HepG2 (cell line): ENCODE results near the gene RBSN. TPM values are rescaled to one million over a fixed set of nuclear protein-coding genes. Genes with fewer than 3 reads are reported as not detected.
A peak's percentile ranks its signal among the peaks of the same experiment; 100 is the strongest.

Experiments
- ATAC-seq: fragments of 200-7000 bp; cut with Tn5 transposase; 3 replicates; pipeline ENCODE4 v1.9.1; 2020; ENCODE audit warnings: mild to moderate bottlenecking, moderate library complexity
- BruUV-seq: library from RNA; stranded (reverse); fragments of 400-500 nt; replicated peaks from 2 replicates; lab custom pipeline; 2021; lab: Mats Ljungman, UMichigan
- CTCF ChIA-PET: fragments of 300-600 bp; formaldehyde crosslinking; extraction: SDS; loops from one replicate; lab custom pipeline; 2021; ENCODE audit warnings: low total read pairs, inconsistent platforms, low intra/inter-chr PET ratio; lab: Yijun Ruan, JAX
- POLR2A ChIA-PET: fragments of 350-600 bp; sonication (Branson Sonifier 250); formaldehyde crosslinking; loops from one replicate; lab custom pipeline; 2020; ENCODE audit warnings: antibody characterized with exemption, inconsistent platforms; lab: Yijun Ruan, JAX
- DNase-seq: peaks from one replicate; pipeline ENCODE4 v3.0.0-alpha.2; 2015; ENCODE audit warnings: low spot score
- FAIRE-seq: peaks from 3 replicates; lab custom pipeline; 2011; peaks lifted over from hg19 to GRCh38; lab: Jason Lieb, UNC
- H2AFZ ChIP-seq: one replicate; pipeline ENCODE4 v1.6.1; 2011; ENCODE audit warnings: low read length, inconsistent platforms
- H3K27ac ChIP-seq: fragments of 300-600 bp; 3 replicates; pipeline ENCODE4 v1.8.0; 2011; ENCODE audit warnings: mixed run types, mild to moderate bottlenecking, mixed read lengths, low read length, inconsistent platforms; ENCODE audit not compliant: insufficient read depth; ENCODE audit errors: extremely low read length
- H3K27me3 ChIP-seq, 2 experiments: fragments of 200-600 bp in 1 of 2; 2 replicates in 1 of 2; 3 replicates in 1 of 2; pipeline versions ENCODE4 v1.6.0 to v1.8.0; 2011; ENCODE audit warnings: low read length in 2 of 2, mild to moderate bottlenecking in 2 of 2, moderate library complexity in 2 of 2, inconsistent platforms in 1 of 2; ENCODE audit not compliant: insufficient read depth in 2 of 2, control insufficient read depth in 1 of 2
- H3K36me3 ChIP-seq, 2 experiments: fragments of 200-600 bp in 1 of 2; replicated peaks in 1 of 2; 2 replicates in 1 of 2; 3 replicates in 1 of 2; pipeline versions ENCODE4 v1.5.1 to v1.8.0; 2011; ENCODE audit warnings: low read length in 2 of 2, inconsistent platforms in 1 of 2; ENCODE audit not compliant: insufficient read depth in 2 of 2, control insufficient read depth in 1 of 2
- H3K4me1 ChIP-seq: 2 replicates; pipeline ENCODE4 v1.5.1; 2012; ENCODE audit warnings: low read length, inconsistent platforms; ENCODE audit not compliant: insufficient read depth
- H3K4me2 ChIP-seq: 2 replicates; pipeline ENCODE4 v1.6.0; 2011; ENCODE audit warnings: low read depth, low read length, inconsistent platforms
- H3K4me3 ChIP-seq, 3 experiments: fragments of 200-600 bp in 1 of 3; sonication (generic), shearing (Covaris generic) in 1 of 3; replicated peaks in 1 of 3; 2 replicates each; pipeline ENCODE4 v1.5.1; 2011 to 2016; ENCODE audit warnings: low read length in 3 of 3, inconsistent platforms in 2 of 3, low read depth in 2 of 3, mild to moderate bottlenecking in 2 of 3, control low read depth in 1 of 3, mixed read lengths in 1 of 3; ENCODE audit not compliant: insufficient read depth in 1 of 3
- H3K79me2 ChIP-seq: one replicate; pipeline ENCODE4 v1.6.1; 2011; ENCODE audit warnings: low read length, inconsistent platforms; ENCODE audit not compliant: insufficient read depth
- H3K9ac ChIP-seq: 2 replicates; pipeline ENCODE4 v1.6.0; 2011; ENCODE audit warnings: mild to moderate bottlenecking, low read depth, low read length, inconsistent platforms; ENCODE audit not compliant: insufficient read depth
- H3K9me3 ChIP-seq: 2 replicates; pipeline ENCODE4 v1.5.1; 2012; ENCODE audit warnings: mild to moderate bottlenecking, low read length
- H4K20me1 ChIP-seq: 2 replicates; pipeline ENCODE4 v1.6.0; 2011; ENCODE audit warnings: inconsistent platforms, mild to moderate bottlenecking, low read length, moderate library complexity; ENCODE audit not compliant: insufficient read depth
- AKAP8 ChIP-seq: sonication (generic); formaldehyde crosslinking; IDR thresholded peaks from 2 replicates; pipeline ENCODE4 v1.5.1; 2020; ENCODE audit warnings: mild to moderate bottlenecking, missing genetic modification reagents
- ATF7 ChIP-seq, 2 experiments: fragments of 450-650 bp in 1 of 2; sonication (generic) in 1 of 2; formaldehyde crosslinking in 1 of 2; IDR thresholded peaks; 2 replicates each; pipeline versions ENCODE4 v1.4.0 to v1.6.1; 2016 to 2020; ENCODE audit warnings: antibody characterized with exemption in 1 of 2, mild to moderate bottlenecking in 1 of 2, missing genetic modification reagents in 1 of 2
- ISX ChIP-seq: sonication (generic); formaldehyde crosslinking; conservative IDR thresholded peaks from 2 replicates; pipeline ENCODE4 v1.5.0; 2020; ENCODE audit warnings: missing genetic modification reagents
- RBAK ChIP-seq: sonication (generic); formaldehyde crosslinking; IDR thresholded peaks from 2 replicates; pipeline ENCODE4 v1.5.1; 2020; ENCODE audit warnings: mild to moderate bottlenecking, missing genetic modification reagents
- TEAD3 ChIP-seq: optimal IDR thresholded peaks from 2 replicates; pipeline ENCODE3; 2016; ENCODE audit warnings: borderline replicate concordance
- WGBS: methylation state at CpG from one replicate; pipeline ENCODE4 v1.1.6; 2017; ENCODE audit warnings: low lambda C conversion rate; 5-methylcytosine and 5-hydroxymethylcytosine counted together
- in situ Hi-C: cut with HindIII; loops from 2 replicates; pipeline ENCODE4 v1.10.0; 2017; ENCODE audit warnings: low pct_unique_long_range_greater_than_20kb; ENCODE audit not compliant: extremely low pct_ligation_motif_present
- intact Hi-C: fragments of 100-400 bp; cut with micrococcal nuclease; formaldehyde crosslinking; loops from one replicate; pipeline ENCODE4 v1.10.0; 2022; ENCODE audit not compliant: unreplicated experiment
- polyA plus RNA-seq, 8 experiments: library from polyadenylated mRNA; depleted of rRNA in 3 of 8; stranded (reverse) in 7 of 8; unstranded in 1 of 8; fragments of >200 nt; fragmentation: Illumina TruSeq in 4 of 8; extraction: Trizol in 4 of 8; gene quantifications; 2 replicates each; pipeline versions ENCODE4 v1.2.1 to v1.2.3, GENCODE V29; 2011 to 2016; ENCODE audit warnings: low read depth in 4 of 8, missing spikeins in 1 of 8, mixed read lengths in 1 of 8; ENCODE audit not compliant: insufficient read depth in 1 of 8
- total RNA-seq, 5 experiments: library from RNA; depleted of rRNA; stranded (reverse); fragments of >200 nt; fragmentation: Illumina TruSeq; extraction: Trizol; gene quantifications; 2 replicates each; pipeline ENCODE4 v1.2.3, GENCODE V29; 2016; ENCODE audit warnings: low read depth in 1 of 5
- TF ChIP-seq, protein P1 (sequence below): sonication (generic); formaldehyde crosslinking; conservative IDR thresholded peaks from 2 replicates; pipeline ENCODE4 v1.8.0; 2022; ENCODE audit warnings: mild to moderate bottlenecking, moderate library complexity, missing genetic modification reagents
- TF ChIP-seq, protein P2 (sequence below): sonication (generic); formaldehyde crosslinking; IDR thresholded peaks from 2 replicates; pipeline ENCODE4 v1.5.0; 2020; ENCODE audit warnings: missing genetic modification reagents

The RBSN gene
- total and polyA plus RNA-seq, 2 of the 13 experiments (the other 11 are each of a cell fraction or from before 2014, with no cell fraction given) = 7.9 to 11.8 TPM

DNA sequence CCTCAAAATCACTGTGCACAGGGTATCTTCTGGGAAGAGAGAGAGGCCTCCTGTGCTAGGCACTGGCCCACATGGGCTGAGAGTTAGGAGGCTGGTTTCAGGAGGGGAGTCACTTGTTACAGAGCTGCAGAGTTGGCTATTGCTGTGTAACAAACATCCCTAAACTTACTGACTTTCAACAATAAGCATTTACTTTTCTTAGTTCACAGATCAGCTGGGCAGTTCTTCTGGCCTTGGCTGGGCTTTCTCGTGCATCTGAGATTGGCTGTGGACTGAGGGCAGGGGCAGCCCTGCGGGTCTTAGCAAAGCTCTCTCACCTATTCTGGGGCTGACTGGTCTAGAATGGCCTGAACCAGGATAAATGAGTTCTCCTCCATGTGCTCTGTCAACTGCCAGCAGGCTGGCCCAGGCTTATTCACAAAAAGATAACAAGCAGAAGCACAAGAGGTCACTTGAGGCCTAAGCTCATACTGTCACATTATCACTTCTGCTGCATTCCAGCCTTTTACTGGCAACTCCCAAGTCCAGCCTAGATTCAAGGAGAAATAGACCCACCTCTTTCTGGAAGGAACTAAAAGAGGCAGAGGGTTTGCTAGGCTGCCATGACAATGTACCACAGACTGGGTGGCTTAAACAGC is 17.2 kb upstream of the RBSN start:
- Histone ChIP-seq H4K20me1 (no peaks in the 10 kb centered on the region), H3K36me3 (no peaks in the 10 kb centered on the region), H3K4me2 (no peak overlapping the region; the same call in 1 of the 2 replicates), H3K27me3 (peaks cover 1 to 7% of the 10 kb centered on the region in 2 experiments; a peak in 3 of 5 replicates), H3K9ac (no peak overlapping the region), H3K27ac (no peak overlapping the region), H3K9me3 (no peaks in the 10 kb centered on the region), H3K4me3 (no peak overlapping the region), H2AFZ (no peak overlapping the region), H3K4me1 (peaks cover 12% of the 10 kb centered on the region; the same call in 1 of the 2 replicates), H3K79me2 (no peaks in the 10 kb centered on the region)
- FAIRE-seq (no peak), DNase-seq (no peak), ATAC-seq (no peak)
- 69% methylated on average over 2 of the region's 2 CpGs for WGBS
- POLR2A ChIA-PET = no interaction called here
- TF ChIP-seq TEAD3 (CRISPR knock-in tag) (peak; percentile 37), ISX (no peak), RBAK (CRISPR knock-in tag) (peak; percentile 90)
- intact Hi-C loops (loop anchor here (5.0 kb wide), 1 partner anchor 86 kb away; no protein-coding TSS in a partner anchor), in situ Hi-C loops (loop anchor here (10.0 kb wide), 2 partner anchors 89 to 269 kb away; partner anchors contain the start of gene CAPN7)
- CTCF ChIA-PET = no interaction called here
- no TSS peak for BruUV-seq

DNA sequence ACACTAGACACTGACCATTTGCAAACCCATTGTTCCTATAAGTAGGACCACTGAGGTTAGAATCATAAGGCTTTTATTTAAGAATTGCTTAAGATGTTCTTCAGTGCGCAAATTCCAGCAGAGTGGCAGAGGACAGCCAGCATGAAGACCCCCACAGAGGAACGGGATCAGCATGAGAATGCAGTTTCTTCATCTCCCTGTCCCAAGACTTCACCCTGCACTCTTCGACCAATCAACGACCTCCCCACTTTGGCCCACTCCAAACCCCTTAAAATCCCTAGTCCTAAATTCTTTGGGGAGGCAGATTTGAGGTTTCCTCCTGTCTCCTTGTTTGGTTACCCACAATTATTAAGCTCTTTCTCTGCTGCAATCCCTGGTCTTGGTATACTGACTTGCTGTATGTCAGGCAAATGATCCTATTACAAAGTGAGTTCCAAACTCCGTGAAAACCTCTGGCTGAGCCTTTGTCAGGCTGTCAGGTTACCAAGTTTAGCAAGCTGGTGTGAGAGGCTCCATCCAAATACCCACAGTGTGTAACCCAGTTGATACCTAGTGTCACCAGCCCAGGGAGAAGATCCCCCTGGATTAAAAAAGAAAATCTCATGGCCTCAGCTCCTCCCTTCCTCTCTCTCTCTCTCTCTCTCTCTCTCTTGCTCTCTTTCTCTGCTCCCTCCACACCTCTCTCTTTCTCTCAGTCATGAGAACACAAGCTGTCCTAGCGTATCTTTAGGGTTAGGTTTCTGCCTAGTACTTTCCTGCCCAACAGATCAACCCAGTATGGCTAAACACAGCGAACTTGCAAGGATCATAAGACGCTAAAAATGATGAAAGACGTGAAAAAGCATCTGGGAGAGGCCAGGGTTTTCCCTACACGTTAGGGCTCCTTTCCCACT is 15.8 kb upstream of the RBSN start:
- intact Hi-C loops = loop anchor here (5.0 kb wide), 1 partner anchor 88 kb away; no protein-coding TSS in a partner anchor
- Histone ChIP-seq H2AFZ (peak overlapping the region; percentile 38), H3K36me3 (no peaks in the 10 kb centered on the region), H3K9me3 (no peaks in the 10 kb centered on the region), H4K20me1 (no peaks in the 10 kb centered on the region), H3K27me3 (peaks cover 0 to 2% of the 10 kb centered on the region in 2 experiments; a peak in 1 of 5 replicates), H3K4me1 (peaks cover 12% of the 10 kb centered on the region; the same call in 1 of the 2 replicates), H3K27ac (no peak overlapping the region), H3K4me2 (no peak overlapping the region), H3K4me3 (no peak overlapping the region), H3K9ac (no peak overlapping the region), H3K79me2 (no peaks in the 10 kb centered on the region)
- ATAC-seq (no peak), DNase-seq (no peak), FAIRE-seq (no peak)
- in situ Hi-C loops = loop anchor here (10.0 kb wide), 2 partner anchors 90 to 270 kb away; partner anchors contain the start of gene CAPN7
- WGBS = 44% methylated on average over 10 of the region's 10 CpGs
- TF ChIP-seq, protein P1, sequence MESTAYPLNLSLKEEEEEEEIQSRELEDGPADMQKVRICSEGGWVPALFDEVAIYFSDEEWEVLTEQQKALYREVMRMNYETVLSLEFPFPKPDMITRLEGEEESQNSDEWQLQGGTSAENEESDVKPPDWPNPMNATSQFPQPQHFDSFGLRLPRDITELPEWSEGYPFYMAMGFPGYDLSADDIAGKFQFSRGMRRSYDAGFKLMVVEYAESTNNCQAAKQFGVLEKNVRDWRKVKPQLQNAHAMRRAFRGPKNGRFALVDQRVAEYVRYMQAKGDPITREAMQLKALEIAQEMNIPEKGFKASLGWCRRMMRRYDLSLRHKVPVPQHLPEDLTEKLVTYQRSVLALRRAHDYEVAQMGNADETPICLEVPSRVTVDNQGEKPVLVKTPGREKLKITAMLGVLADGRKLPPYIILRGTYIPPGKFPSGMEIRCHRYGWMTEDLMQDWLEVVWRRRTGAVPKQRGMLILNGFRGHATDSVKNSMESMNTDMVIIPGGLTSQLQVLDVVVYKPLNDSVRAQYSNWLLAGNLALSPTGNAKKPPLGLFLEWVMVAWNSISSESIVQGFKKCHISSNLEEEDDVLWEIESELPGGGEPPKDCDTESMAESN (CRISPR knock-in tag) = no peak
- TF ChIP-seq ATF7 (IDR thresholded peaks at IDR 0.05) = no peak
- no peak for TF ChIP-seq ATF7 (CRISPR knock-in tag; IDR thresholded peaks at IDR 0.05)
- TF ChIP-seq AKAP8 (CRISPR knock-in tag) = no peak
- TF ChIP-seq, protein P2, sequence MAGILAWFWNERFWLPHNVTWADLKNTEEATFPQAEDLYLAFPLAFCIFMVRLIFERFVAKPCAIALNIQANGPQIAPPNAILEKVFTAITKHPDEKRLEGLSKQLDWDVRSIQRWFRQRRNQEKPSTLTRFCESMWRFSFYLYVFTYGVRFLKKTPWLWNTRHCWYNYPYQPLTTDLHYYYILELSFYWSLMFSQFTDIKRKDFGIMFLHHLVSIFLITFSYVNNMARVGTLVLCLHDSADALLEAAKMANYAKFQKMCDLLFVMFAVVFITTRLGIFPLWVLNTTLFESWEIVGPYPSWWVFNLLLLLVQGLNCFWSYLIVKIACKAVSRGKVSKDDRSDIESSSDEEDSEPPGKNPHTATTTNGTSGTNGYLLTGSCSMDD (CRISPR knock-in tag) = no peak
- ChIA-PET CTCF (no interaction called here), POLR2A (no interaction called here)
- BruUV-seq = no TSS peak
